Endodermal cell (in vitro differentiated cells): Measurements from ENCODE around the gene GPRIN1. TPM values are rescaled to one million over a fixed set of nuclear protein-coding genes. Genes with fewer than 3 reads are reported as not detected.

Experiments
- DNase-seq: peaks from one replicate; pipeline ENCODE4 v3.0.0-alpha.2; 2017
- H3K27ac ChIP-seq: 2 replicates; pipeline ENCODE4 v1.5.1; 2013; ENCODE audit warnings: mild to moderate bottlenecking, low read depth, low read length, moderate library complexity
- H3K27me3 ChIP-seq: 2 replicates; pipeline ENCODE4 v1.6.1; 2013; ENCODE audit warnings: mild to moderate bottlenecking, low read length, moderate library complexity; ENCODE audit not compliant: insufficient read depth, control insufficient read depth, poor library complexity, severe bottlenecking
- H3K36me3 ChIP-seq: 2 replicates; pipeline ENCODE4 v1.7.0; 2013; ENCODE audit warnings: mild to moderate bottlenecking, low read length, moderate library complexity; ENCODE audit not compliant: control insufficient read depth, insufficient read depth
- H3K4me1 ChIP-seq: one replicate; pipeline ENCODE4 v1.7.0; 2013; ENCODE audit warnings: low read length; ENCODE audit not compliant: control insufficient read depth, insufficient read depth
- H3K4me3 ChIP-seq: 2 replicates; pipeline ENCODE4 v1.5.1; 2013; ENCODE audit warnings: mild to moderate bottlenecking, low read length, moderate library complexity
- H3K9ac ChIP-seq: 2 replicates; pipeline ENCODE4 v1.6.1; 2013; ENCODE audit warnings: mild to moderate bottlenecking, low read length, moderate library complexity; ENCODE audit not compliant: poor library complexity, severe bottlenecking; ENCODE audit errors: extremely low read depth
- H3K9me3 ChIP-seq: 2 replicates; pipeline ENCODE4 v1.6.1; 2013; ENCODE audit warnings: mild to moderate bottlenecking, low read length, moderate library complexity; ENCODE audit not compliant: control insufficient read depth
- H3K27ac Mint-ChIP-seq: 2 replicates; pipeline ENCODE4 v1.8.0; 2020; ENCODE audit warnings: mixed read lengths
- H3K27me3 Mint-ChIP-seq: 2 replicates; pipeline ENCODE4 v1.8.0; 2021; ENCODE audit warnings: mild to moderate bottlenecking, mixed read lengths; ENCODE audit not compliant: insufficient read depth
- H3K36me3 Mint-ChIP-seq: 2 replicates; pipeline ENCODE4 v1.8.0; 2020; ENCODE audit warnings: low read depth, mixed read lengths
- H3K4me1 Mint-ChIP-seq: 2 replicates; pipeline ENCODE4 v1.8.0; 2020; ENCODE audit warnings: mixed read lengths
- H3K4me3 Mint-ChIP-seq: 2 replicates; pipeline ENCODE4 v1.8.0; 2020; ENCODE audit warnings: mild to moderate bottlenecking, moderate library complexity, mixed read lengths
- H3K9me3 Mint-ChIP-seq: 2 replicates; pipeline ENCODE4 v1.8.0; 2020; ENCODE audit warnings: mild to moderate bottlenecking, mixed read lengths
- CTCF ChIP-seq: fragments of 200-600 bp; sonication (generic); conservative IDR thresholded peaks from 2 replicates; pipeline ENCODE4 v1.5.0; 2021; ENCODE audit warnings: antibody characterized with exemption, mild to moderate bottlenecking
- WGBS, 2 experiments: methylation state at CpG; one replicate each; pipeline versions ENCODE4 v1.1.5 to v1.1.7; 2013; ENCODE audit warnings: missing lambda C conversion rate in 2 of 2, mixed read lengths in 1 of 2; ENCODE audit not compliant: insufficient coverage in 1 of 2, insufficient read length in 1 of 2; 5-methylcytosine and 5-hydroxymethylcytosine counted together
- total RNA-seq, 2 donors: library from RNA; stranded (reverse); fragmentation: NEBNext Ultra II Directional in 1 of 2; extraction: Animal tissue kit (Norgen Biotek cat#: 25700) in 1 of 2; gene quantifications; 2 replicates in 1 of 2; 3 replicates in 1 of 2; pipeline ENCODE4 v1.2.1, GENCODE V29; 2021

Gene GPRIN1
- total RNA-seq, 2 donors from 2014 or later, result 4.5 to 4.9 TPM

GRCh38 chr5:176653401-176654385 is 43.7 kb upstream of the GPRIN1 start:
- Mint-ChIP-seq H3K27me3 (no peaks in the 10 kb centered on the region), H3K36me3 (peaks cover 25% of the 10 kb centered on the region), H3K9me3 (no peaks in the 10 kb centered on the region), H3K4me3 (no peak overlapping the region), H3K4me1 (peaks cover 11% of the 10 kb centered on the region), H3K27ac (no peak overlapping the region)
- Histone ChIP-seq H3K9ac (no peak overlapping the region), H3K4me3 (no peak overlapping the region), H3K9me3 (no peaks in the 10 kb centered on the region), H3K4me1 (no peaks in the 10 kb centered on the region), H3K27me3 (no peaks in the 10 kb centered on the region), H3K36me3 (peaks cover 12% of the 10 kb centered on the region), H3K27ac (no peak overlapping the region)
- 92% methylated on average over 10 to 18 of the region's 18 CpGs for WGBS, 2 experiments
- DNase-seq, result no peak
- no peak for TF ChIP-seq CTCF

DNA sequence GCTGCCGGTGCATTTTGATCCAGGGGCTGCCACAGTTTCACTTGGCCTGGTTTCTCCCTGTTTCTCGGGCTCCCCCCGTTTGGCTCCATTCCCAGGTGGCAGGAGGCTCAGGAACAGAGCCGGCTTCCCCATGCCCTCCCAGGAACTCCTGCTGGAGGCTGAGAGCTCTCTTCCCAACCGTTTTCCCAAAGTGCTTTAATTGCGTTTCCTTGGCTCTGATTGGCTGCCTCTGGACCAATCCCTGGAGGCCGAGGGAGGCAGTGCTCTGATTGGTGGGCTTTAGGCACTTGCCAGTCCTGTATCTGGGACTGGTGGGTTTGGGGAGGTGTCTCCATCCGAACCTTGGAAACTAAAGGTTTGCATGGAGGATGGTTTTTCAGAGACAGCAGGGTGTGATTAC is 42.2 kb upstream of the GPRIN1 start:
- Histone ChIP-seq H3K36me3 (peaks cover 9% of the 10 kb centered on the region), H3K27ac (no peak overlapping the region), H3K4me3 (no peak overlapping the region), H3K9me3 (no peaks in the 10 kb centered on the region), H3K27me3 (no peaks in the 10 kb centered on the region), H3K4me1 (no peaks in the 10 kb centered on the region), H3K9ac (no peak overlapping the region)
- Mint-ChIP-seq H3K36me3 (peaks cover 23% of the 10 kb centered on the region), H3K9me3 (no peaks in the 10 kb centered on the region), H3K4me1 (peaks cover 16% of the 10 kb centered on the region), H3K27ac (no peak overlapping the region), H3K4me3 (no peak overlapping the region), H3K27me3 (no peaks in the 10 kb centered on the region)
- no peak for TF ChIP-seq CTCF
- peak; percentile 81 for DNase-seq
- 85 to 86% methylated on average over 2 to 8 of the region's 8 CpGs for WGBS, 2 experiments

GRCh38 chr5:176651472-176651980 is 41.6 kb upstream of the GPRIN1 start:
- Histone ChIP-seq H3K27me3 (no peaks in the 10 kb centered on the region), H3K9me3 (no peaks in the 10 kb centered on the region), H3K27ac (no peak overlapping the region), H3K9ac (no peak overlapping the region), H3K4me1 (no peaks in the 10 kb centered on the region), H3K4me3 (no peak overlapping the region), H3K36me3 (peaks cover 7% of the 10 kb centered on the region)
- TF ChIP-seq CTCF, result peak; percentile 25
- Mint-ChIP-seq H3K36me3 (peaks cover 23% of the 10 kb centered on the region), H3K4me1 (peaks cover 18% of the 10 kb centered on the region), H3K27me3 (no peaks in the 10 kb centered on the region), H3K4me3 (no peak overlapping the region), H3K9me3 (no peaks in the 10 kb centered on the region), H3K27ac (no peak overlapping the region)
- WGBS, 2 experiments, result 93 to 95% methylated on average over 6 to 17 of the region's 17 CpGs
- DNase-seq, result no peak
